ENCODE results near the gene CNTRL.

Gene CNTRL

GRCh38 chr9:121185178-121185745 is 110.5 kb downstream of the CNTRL start:
- TF ChIP-seq REST (IDR thresholded peaks at IDR 0.05; ENCODE audit: insufficient read depth in 1 of 2, low read depth in 2 of 2, low read length in 2 of 2) = no peak
- no peak for TF ChIP-seq SIN3A (IDR thresholded peaks at IDR 0.05; ENCODE audit: borderline replicate concordance, insufficient read depth, low read length)
- TF ChIP-seq FOXP2 (optimal IDR thresholded peaks at IDR 0.05; ENCODE audit: borderline replicate concordance, extremely low read depth, extremely low read length, insufficient read depth) = no peak
- TF ChIP-seq POLR2AphosphoS5 (IDR thresholded peaks at IDR 0.05; ENCODE audit: low read depth, low read length) = no peak
- no peak for TF ChIP-seq TAF1 (IDR thresholded peaks at IDR 0.05; ENCODE audit: borderline replicate concordance, insufficient read depth, low read length)

- TF ChIP-seq POLR2AphosphoS5 (IDR thresholded peaks at IDR 0.05; ENCODE audit: low read depth, low read length) (no peak), REST (IDR thresholded peaks at IDR 0.05; ENCODE audit: insufficient read depth in 1 of 2, low read depth in 2 of 2, low read length in 2 of 2) (no peak), TAF1 (IDR thresholded peaks at IDR 0.05; ENCODE audit: borderline replicate concordance, insufficient read depth, low read length) (no peak), SIN3A (IDR thresholded peaks at IDR 0.05; ENCODE audit: borderline replicate concordance, insufficient read depth, low read length) (no peak), FOXP2 (optimal IDR thresholded peaks at IDR 0.05; ENCODE audit: borderline replicate concordance, extremely low read depth, extremely low read length, insufficient read depth) (no peak)
Measured at GRCh38 chr9:121185774-121186403, 111.1 kb downstream of the CNTRL start.

- TF ChIP-seq TAF1 (IDR thresholded peaks at IDR 0.05; ENCODE audit: borderline replicate concordance, insufficient read depth, low read length) = no peak
- TF ChIP-seq REST (IDR thresholded peaks at IDR 0.05; ENCODE audit: insufficient read depth in 1 of 2, low read depth in 2 of 2, low read length in 2 of 2) = no peak
Measured at GRCh38 chr9:121187636-121188305, 113.0 kb downstream of the CNTRL start.

GRCh38 chr9:121189006-121189405 is 114.3 kb downstream of the CNTRL start:
- no peak for TF ChIP-seq REST (IDR thresholded peaks at IDR 0.05; ENCODE audit: insufficient read depth in 1 of 2, low read depth in 2 of 2, low read length in 2 of 2)
- no peak for TF ChIP-seq FOXP2 (optimal IDR thresholded peaks at IDR 0.05; ENCODE audit: borderline replicate concordance, extremely low read depth, extremely low read length, insufficient read depth)
- TF ChIP-seq POLR2AphosphoS5 (IDR thresholded peaks at IDR 0.05; ENCODE audit: low read depth, low read length) = no peak
- TF ChIP-seq SIN3A (IDR thresholded peaks at IDR 0.05; ENCODE audit: borderline replicate concordance, insufficient read depth, low read length) = no peak
- no peak for TF ChIP-seq TAF1 (IDR thresholded peaks at IDR 0.05; ENCODE audit: borderline replicate concordance, insufficient read depth, low read length)
